KMS-11 (cell line): Measurements from ENCODE around the gene LMOD1.

Source experiments
- H2AFZ ChIP-seq: fragments of 200-600 bp; sonication (generic); 2 replicates; pipeline ENCODE4 v1.6.1; 2016; ENCODE audit warnings: antibody characterized with exemption, mixed run types, low read depth
- H3K27ac ChIP-seq: fragments of 200-600 bp; sonication (generic); 2 replicates; pipeline ENCODE4 v1.6.1; 2016; ENCODE audit warnings: mild to moderate bottlenecking, mixed run types
- H3K27me3 ChIP-seq: fragments of 200-600 bp; sonication (generic); 2 replicates; pipeline ENCODE4 v1.6.1; 2017; ENCODE audit warnings: mild to moderate bottlenecking, low read depth, mixed run types, moderate library complexity; ENCODE audit not compliant: insufficient read depth
- H3K36me3 ChIP-seq: fragments of 200-600 bp; sonication (generic); 2 replicates; pipeline ENCODE4 v1.6.1; 2017; ENCODE audit warnings: mild to moderate bottlenecking, mixed run types; ENCODE audit not compliant: insufficient read depth
- H3K4me1 ChIP-seq: fragments of 200-600 bp; sonication (generic); 2 replicates; pipeline ENCODE4 v1.6.1; 2016; ENCODE audit warnings: mild to moderate bottlenecking, low read depth, mixed run types; ENCODE audit not compliant: poor library complexity, severe bottlenecking
- H3K4me2 ChIP-seq: fragments of 200-600 bp; sonication (generic); 2 replicates; pipeline ENCODE4 v1.7.0; 2016; ENCODE audit warnings: mild to moderate bottlenecking, mixed run types
- H3K4me3 ChIP-seq: fragments of 200-600 bp; sonication (generic); IDR thresholded peaks from 2 replicates; pipeline ENCODE4 v1.6.1; 2017; ENCODE audit warnings: low read depth, low read length, mixed read lengths; ENCODE audit not compliant: insufficient read depth
- H3K79me2 ChIP-seq: fragments of 200-600 bp; sonication (generic); 2 replicates; pipeline ENCODE4 v1.6.1; 2016; ENCODE audit warnings: low read depth, mixed run types; ENCODE audit not compliant: insufficient read depth
- H3K9ac ChIP-seq: fragments of 200-600 bp; sonication (generic); 2 replicates; pipeline ENCODE4 v1.6.1; 2016; ENCODE audit warnings: mild to moderate bottlenecking, mixed run types
- H4K20me1 ChIP-seq: fragments of 200-600 bp; sonication (generic); 2 replicates; pipeline ENCODE4 v1.6.1; 2016; ENCODE audit warnings: mild to moderate bottlenecking, mixed run types; ENCODE audit not compliant: insufficient read depth
- CTCF ChIP-seq: fragments of 200-600 bp; sonication (generic); conservative IDR thresholded peaks from 2 replicates; pipeline ENCODE4 v1.6.1; 2017; ENCODE audit warnings: low read depth, mild to moderate bottlenecking, antibody characterized with exemption, low read length, moderate library complexity, mixed read lengths

Gene LMOD1

GRCh38 chr1:201982082-201982622 lies 35.8 kb upstream of the LMOD1 start:
- Histone ChIP-seq H3K9ac (peak overlapping the region; percentile 20; the same call in 1 of the 2 replicates), H3K79me2 (peaks cover 17% of the 10 kb centered on the region; the same call in 1 of the 2 replicates), H3K4me3 (peak overlapping the region; percentile 76), H3K4me2 (peak overlapping the region; percentile 93), H4K20me1 (no peaks in the 10 kb centered on the region), H3K27me3 (no peaks in the 10 kb centered on the region), H3K36me3 (no peaks in the 10 kb centered on the region), H3K27ac (no peak overlapping the region), H2AFZ (peak overlapping the region; percentile 92), H3K4me1 (peaks cover 20% of the 10 kb centered on the region)
- TF ChIP-seq CTCF: no peak

- TF ChIP-seq CTCF: no peak
- Histone ChIP-seq H3K9ac (no peak overlapping the region), H3K79me2 (no peaks in the 10 kb centered on the region), H4K20me1 (no peaks in the 10 kb centered on the region), H3K36me3 (peaks cover 10% of the 10 kb centered on the region; the same call in 1 of the 2 replicates), H3K4me1 (peaks cover 25% of the 10 kb centered on the region), H2AFZ (no peak overlapping the region), H3K4me2 (no peak overlapping the region), H3K27ac (no peak overlapping the region), H3K27me3 (no peaks in the 10 kb centered on the region), H3K4me3 (no peak overlapping the region)
Observed at GRCh38 chr1:201970334-201971159, 24.2 kb upstream of the LMOD1 start.

GRCh38 chr1:201968202-201968925 lies 22.0 kb upstream of the LMOD1 start:
- Histone ChIP-seq H3K27ac (no peak overlapping the region), H3K4me3 (no peak overlapping the region), H3K79me2 (peaks cover 3% of the 10 kb centered on the region; the same call in 1 of the 2 replicates), H3K4me1 (peaks cover 27% of the 10 kb centered on the region), H3K4me2 (no peak overlapping the region), H4K20me1 (no peaks in the 10 kb centered on the region), H3K27me3 (no peaks in the 10 kb centered on the region), H2AFZ (no peak overlapping the region), H3K36me3 (peaks cover 26% of the 10 kb centered on the region; the same call in 1 of the 2 replicates), H3K9ac (no peak overlapping the region)
- TF ChIP-seq CTCF: no peak

GRCh38 chr1:201966171-201966570 lies 19.8 kb upstream of the LMOD1 start:
- no peak overlapping the region for H2AFZ ChIP-seq
- no peak overlapping the region for H3K4me2 ChIP-seq
- no peak overlapping the region for H3K9ac ChIP-seq
- no peak for TF ChIP-seq CTCF
- peaks cover 8% of the 10 kb centered on the region for H3K4me1 ChIP-seq
- H3K79me2 ChIP-seq: peaks cover 7% of the 10 kb centered on the region; the same call in 1 of the 2 replicates
- no peaks in the 10 kb centered on the region for H3K27me3 ChIP-seq
- no peaks in the 10 kb centered on the region for H4K20me1 ChIP-seq
- peaks cover 34% of the 10 kb centered on the region; the same call in 1 of the 2 replicates for H3K36me3 ChIP-seq
- no peak overlapping the region for H3K4me3 ChIP-seq
- H3K27ac ChIP-seq: no peak overlapping the region
